Measurements from ENCODE around the gene PALS1. TPM values are rescaled to one million over a fixed set of nuclear protein-coding genes. Genes with fewer than 3 reads are reported as not detected.

Gene PALS1
- total and polyA plus RNA-seq, 2 of the 8 experiments (the other 6 are each of a cell fraction or from before 2014, with no cell fraction given) = 6.7 to 25.1 TPM

GRCh38 chr14:67199016-67199415 lies 42.2 kb upstream of the PALS1 start:
- Histone ChIP-seq H3K4ac (replicated peaks; ENCODE audit: insufficient read length, low read depth, low read length) (no peak overlapping the region), H2AFZ (ENCODE audit: low read length) (no peak overlapping the region), H3K23ac (ENCODE audit: insufficient read length) (no peak overlapping the region), H4K5ac (ENCODE audit: insufficient read length, low read depth, low read length) (no peak overlapping the region), H2BK5ac (ENCODE audit: low read depth, low read length) (no peak overlapping the region), H3K79me2 (ENCODE audit: control insufficient read depth in 1 of 2, insufficient read depth in 2 of 2, low read length in 2 of 2) (no peaks in the 10 kb centered on the region), H4K91ac (replicated peaks; ENCODE audit: insufficient read length, low read length) (no peak overlapping the region), H3K4me1 (replicated peaks in 1 of 4; ENCODE audit: control insufficient read depth in 3 of 4, insufficient read depth in 4 of 4, low read length in 3 of 4) (no peaks in the 10 kb centered on the region), H3K4me3 (ENCODE audit: extremely low read depth in 1 of 4, insufficient read depth in 2 of 4, low read depth in 3 of 4, low read length in 4 of 4) (no peak overlapping the region), H3K18ac (ENCODE audit: extremely low read depth, low read length) (no peak overlapping the region), H2BK120ac (replicated peaks; ENCODE audit: low read depth, low read length) (no peak overlapping the region), H2BK20ac (ENCODE audit: low read length) (no peak overlapping the region), H2BK15ac (ENCODE audit: low read length) (no peak overlapping the region), H3K27me3 (replicated peaks in 1 of 4; ENCODE audit: control insufficient read depth in 3 of 4, extremely low read depth in 1 of 4, insufficient read depth in 3 of 4, low read length in 3 of 4) (no peaks in the 10 kb centered on the region), H3K14ac (ENCODE audit: insufficient read length) (no peak overlapping the region), H3K23me2 (ENCODE audit: low read depth, low read length) (no peaks in the 10 kb centered on the region), H3K36me3 (ENCODE audit: control insufficient read depth in 2 of 4, insufficient read depth in 4 of 4, low read length in 3 of 4) (no peaks in the 10 kb centered on the region), H3K9me3 (ENCODE audit: insufficient read depth in 2 of 2, low read depth in 1 of 2, low read length in 1 of 2) (no peaks in the 10 kb centered on the region), H4K8ac (ENCODE audit: extremely low read depth, insufficient read depth, low read length) (no peak overlapping the region), H3K27ac (ENCODE audit: low read depth, low read length) (no peak overlapping the region), H3K79me1 (ENCODE audit: low read depth, low read length) (no peaks in the 10 kb centered on the region), H2AK5ac (ENCODE audit: low read depth, low read length) (no peak overlapping the region), H4K20me1 (replicated peaks in 1 of 2; ENCODE audit: control insufficient read depth in 1 of 2, insufficient read depth in 2 of 2, low read length in 2 of 2) (no peaks in the 10 kb centered on the region), H3K4me2 (ENCODE audit: insufficient read depth in 1 of 2, low read depth in 2 of 2, low read length in 2 of 2) (no peak overlapping the region), H3K9ac (replicated peaks in 1 of 4; ENCODE audit: extremely low read depth in 1 of 4, low read depth in 3 of 4, low read length in 3 of 4) (no peak overlapping the region), H3K56ac (replicated peaks; ENCODE audit: insufficient read length, low read depth, low read length) (no peak overlapping the region), H2BK12ac (ENCODE audit: low read depth, low read length) (no peak overlapping the region)
- WGBS, 2 experiments (ENCODE audit: extremely low coverage in 1 of 2, insufficient coverage in 1 of 2, insufficient read length in 1 of 2, insufficient replicate concordance in 2 of 2, low coverage in 1 of 2, low lambda C conversion rate in 2 of 2, missing lambda C conversion rate in 1 of 2) = 84% methylated on average over 6 of the region's 6 CpGs; no CpG with 5 or more reads in 1 of the 2 experiments
- CTCF ChIA-PET (ENCODE audit: partially characterized antibody) = no interaction called here
- DNase-seq (ENCODE audit: low read depth in 1 of 2, low spot score in 2 of 2) (no peak), FAIRE-seq (no peak)
- POLR2A ChIA-PET (ENCODE audit: partially characterized antibody) = no interaction called here
- TF ChIP-seq CEBPB (IDR thresholded peaks at IDR 0.05; ENCODE audit: low read depth, low read length) (no peak), NANOG (IDR thresholded peaks at IDR 0.05; ENCODE audit: insufficient read depth, low read depth, low read length, poor library complexity, severe bottlenecking) (no peak), RNF2 (IDR thresholded peaks at IDR 0.05; ENCODE audit: borderline replicate concordance, low read depth, low read length, missing control alignments, poor library complexity, severe bottlenecking) (no peak), POU5F1 (IDR thresholded peaks at IDR 0.05; ENCODE audit: low read depth, low read length) (no peak), CBX5 (IDR thresholded peaks at IDR 0.05; ENCODE audit: low read depth, low read length) (no peak), ATF3 (IDR thresholded peaks at IDR 0.05; ENCODE audit: insufficient read depth, low read depth, low read length) (no peak), EGR1 (IDR thresholded peaks at IDR 0.05; ENCODE audit: borderline replicate concordance, low read depth, low read length) (no peak), FOSL1 (IDR thresholded peaks at IDR 0.05; ENCODE audit: insufficient read depth, low read depth, low read length) (no peak), BACH1 (IDR thresholded peaks at IDR 0.05; ENCODE audit: low read length) (no peak), TCF12 (IDR thresholded peaks at IDR 0.05; ENCODE audit: low read depth, low read length) (no peak), KDM5A (IDR thresholded peaks at IDR 0.05; ENCODE audit: low read length) (no peak), EP300 (IDR thresholded peaks at IDR 0.05; ENCODE audit: borderline replicate concordance in 1 of 2, low read depth in 2 of 2, low read length in 2 of 2) (no peak), RFX5 (IDR thresholded peaks at IDR 0.05; ENCODE audit: borderline replicate concordance, low read depth, low read length) (no peak), NRF1 (IDR thresholded peaks at IDR 0.05; ENCODE audit: low read depth, low read length) (no peak)
